Measurements from ENCODE around the gene GTPBP4. TPM values are rescaled to one million over a fixed set of nuclear protein-coding genes. Genes with fewer than 3 reads are reported as not detected.

Gene GTPBP4
- total RNA-seq, 4 donors from 2014 or later = 16.9 to 196 (median 22.6) TPM

- no peak for DNase-seq
- no peak overlapping the region for H3K4me3 ChIP-seq
- TF ChIP-seq CTCF (IDR thresholded peaks at IDR 0.05) (no peak), POLR2A (IDR thresholded peaks at IDR 0.05) (no peak)
- peaks cover 0 to 5% (median 2%) of the 10 kb centered on the region in 4 donors for H3K4me1 ChIP-seq
- no peaks in the 10 kb centered on the region for H3K27me3 ChIP-seq
- H3K27ac ChIP-seq = no peak overlapping the region
- no peaks in the 10 kb centered on the region for H3K36me3 ChIP-seq
- no peaks in the 10 kb centered on the region for H3K9me3 ChIP-seq
These were observed 41.2 kb upstream of the GTPBP4 start for GRCh38 chr10:947051-947450.

GRCh38 chr10:947881-948280 is 40.4 kb upstream of the GTPBP4 start:
- H3K36me3 ChIP-seq = no peaks in the 10 kb centered on the region
- H3K27ac ChIP-seq = no peak overlapping the region
- no peak overlapping the region for H3K4me3 ChIP-seq
- no peaks in the 10 kb centered on the region for H3K9me3 ChIP-seq
- DNase-seq = no peak
- TF ChIP-seq CTCF (IDR thresholded peaks at IDR 0.05) (no peak), POLR2A (IDR thresholded peaks at IDR 0.05) (no peak)
- H3K4me1 ChIP-seq = peaks cover 0 to 5% (median 2%) of the 10 kb centered on the region in 4 donors
- H3K27me3 ChIP-seq = no peaks in the 10 kb centered on the region

- H3K27ac ChIP-seq = no peak overlapping the region
- H3K36me3 ChIP-seq = no peaks in the 10 kb centered on the region
- peaks cover 0 to 5% (median 2%) of the 10 kb centered on the region in 4 donors for H3K4me1 ChIP-seq
- H3K27me3 ChIP-seq = no peaks in the 10 kb centered on the region
- DNase-seq = no peak
- TF ChIP-seq POLR2A (IDR thresholded peaks at IDR 0.05) = no peak
- TF ChIP-seq CTCF (IDR thresholded peaks at IDR 0.05) = no peak
- H3K4me3 ChIP-seq = no peak overlapping the region
- no peaks in the 10 kb centered on the region for H3K9me3 ChIP-seq
These were observed 39.9 kb upstream of the GTPBP4 start for GRCh38 chr10:948347-948746.

GRCh38 chr10:949446-949845 is 38.8 kb upstream of the GTPBP4 start:
- no peak overlapping the region for H3K27ac ChIP-seq
- no peak for DNase-seq
- peaks cover 0 to under 1% (median 0%) of the 10 kb centered on the region in 4 donors for H3K4me1 ChIP-seq
- no peaks in the 10 kb centered on the region for H3K27me3 ChIP-seq
- no peaks in the 10 kb centered on the region for H3K9me3 ChIP-seq
- no peak overlapping the region for H3K4me3 ChIP-seq
- TF ChIP-seq CTCF (IDR thresholded peaks at IDR 0.05) (no peak), POLR2A (IDR thresholded peaks at IDR 0.05) (no peak)
- H3K36me3 ChIP-seq = no peaks in the 10 kb centered on the region

GRCh38 chr10:953836-954235 is 34.4 kb upstream of the GTPBP4 start:
- DNase-seq = no peak
- H3K36me3 ChIP-seq = no peaks in the 10 kb centered on the region
- no peaks in the 10 kb centered on the region for H3K27me3 ChIP-seq
- no peaks in the 10 kb centered on the region for H3K4me1 ChIP-seq
- H3K9me3 ChIP-seq = no peaks in the 10 kb centered on the region
- H3K27ac ChIP-seq = no peak overlapping the region
- no peak overlapping the region for H3K4me3 ChIP-seq
- TF ChIP-seq CTCF (IDR thresholded peaks at IDR 0.05) (no peak), POLR2A (IDR thresholded peaks at IDR 0.05) (no peak)

- Histone ChIP-seq H3K4me3 (no peak overlapping the region), H3K36me3 (no peaks in the 10 kb centered on the region), H3K27me3 (no peaks in the 10 kb centered on the region), H3K4me1 (no peaks in the 10 kb centered on the region), H3K9me3 (no peaks in the 10 kb centered on the region), H3K27ac (no peak overlapping the region)
- TF ChIP-seq CTCF (IDR thresholded peaks at IDR 0.05) (no peak), POLR2A (IDR thresholded peaks at IDR 0.05) (no peak)
- DNase-seq = no peak
These were observed 33.8 kb upstream of the GTPBP4 start for GRCh38 chr10:954396-954795.
